D721Med (cell line): ENCODE results near the gene RGS18.
A peak's percentile ranks its signal among the peaks of the same experiment; 100 is the strongest.
"Not testable (repeated sequence)": the region's sequence is repeated elsewhere in the genome, so short reads cannot be mapped to it uniquely, and the experiment has no call there.

Experiments
- DNase-seq: peaks from one replicate; pipeline ENCODE4 v3.0.0; 2011; ENCODE audit warnings: low spot score; ENCODE audit not compliant: insufficient read length
- FAIRE-seq: peaks from 2 replicates; lab custom pipeline; 2011; peaks lifted over from hg19 to GRCh38; lab: Jason Lieb, UNC
- CTCF ChIP-seq: IDR thresholded peaks from 2 replicates; pipeline ENCODE4 v1.5.1; 2012; ENCODE audit warnings: mild to moderate bottlenecking, control low read depth; ENCODE audit not compliant: insufficient read depth; ENCODE audit errors: missing control alignments

RGS18 gene

GRCh38 chr1:192224846-192225245 lies 66.6 kb downstream of the RGS18 start:
- no peak for FAIRE-seq
- TF ChIP-seq CTCF = no peak
- no peak for DNase-seq

GRCh38 chr1:192225266-192225665 lies 67.0 kb downstream of the RGS18 start:
- DNase-seq = no peak
- no peak for TF ChIP-seq CTCF
- no peak for FAIRE-seq

GRCh38 chr1:192225703-192226102 lies 67.4 kb downstream of the RGS18 start:
- no peak for FAIRE-seq
- no peak for DNase-seq
- no peak for TF ChIP-seq CTCF

- no peak for TF ChIP-seq CTCF
- FAIRE-seq (peak; percentile 48), DNase-seq (no peak)
Measured at GRCh38 chr1:192227330-192227729, 69.1 kb downstream of the RGS18 start.

- not testable (repeated sequence) for FAIRE-seq, DNase-seq
Measured at GRCh38 chr1:192227980-192228379, 69.7 kb downstream of the RGS18 start.

GRCh38 chr1:192232817-192233417 lies 74.7 kb downstream of the RGS18 start:
- TF ChIP-seq CTCF = no peak
- no peak for FAIRE-seq
- DNase-seq = no peak

- DNase-seq (no peak), FAIRE-seq (no peak)
- no peak for TF ChIP-seq CTCF
Measured at GRCh38 chr1:192235127-192235526, 76.9 kb downstream of the RGS18 start.
